GM19035 (cell line): ENCODE data around the gene EEA1.

Experiments
- ATAC-seq: cut with Tn5 transposase; IDR thresholded peaks from one replicate; pipeline ENCODE4 v1.9.1; 2021; ENCODE audit not compliant: unreplicated experiment

EEA1 gene

DNA sequence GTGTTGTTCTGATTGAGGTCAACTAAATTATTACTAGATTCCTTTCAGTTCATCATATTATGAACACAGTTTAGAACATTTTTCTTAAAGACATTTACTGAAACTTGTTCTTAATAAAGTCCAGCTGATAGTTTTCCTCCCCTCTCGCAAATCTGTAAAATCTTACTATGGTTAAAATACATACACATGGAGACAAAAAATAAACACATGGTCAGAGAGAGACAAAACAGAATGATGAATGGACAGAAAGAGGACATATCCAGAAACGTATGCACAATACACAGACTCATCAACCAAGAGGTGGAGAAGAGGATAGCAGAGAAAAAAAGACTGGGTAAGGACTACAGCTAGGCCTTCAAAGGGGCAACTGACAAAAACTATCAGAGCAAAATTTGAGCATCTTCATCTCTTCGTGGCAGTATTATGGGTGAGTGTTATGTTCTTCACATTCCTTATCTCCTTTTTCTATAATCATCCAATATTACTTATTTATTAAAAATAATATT is 38.4 kb downstream of the EEA1 start:
- ATAC-seq: no peak

DNA sequence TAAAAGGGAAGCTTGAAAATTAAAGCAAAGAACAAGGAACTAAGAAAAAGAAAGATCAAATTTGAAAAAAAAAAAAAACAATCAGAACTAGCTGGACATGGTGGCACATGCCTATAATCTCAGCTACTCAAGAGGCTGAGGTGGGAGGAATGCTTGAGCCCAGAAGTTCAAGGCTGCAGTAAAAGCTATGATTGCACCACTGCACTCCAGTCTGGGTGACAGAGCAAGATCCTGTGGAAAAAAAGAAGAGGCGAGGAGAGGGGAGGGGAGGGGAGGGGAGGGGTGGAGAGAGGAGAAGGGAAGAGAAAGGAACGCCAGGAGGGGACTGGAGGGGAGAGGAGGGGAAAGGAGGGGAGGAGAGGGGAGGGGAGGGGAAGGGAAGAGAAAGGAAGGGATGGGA is 43.0 kb downstream of the EEA1 start:
- no peak for ATAC-seq

DNA sequence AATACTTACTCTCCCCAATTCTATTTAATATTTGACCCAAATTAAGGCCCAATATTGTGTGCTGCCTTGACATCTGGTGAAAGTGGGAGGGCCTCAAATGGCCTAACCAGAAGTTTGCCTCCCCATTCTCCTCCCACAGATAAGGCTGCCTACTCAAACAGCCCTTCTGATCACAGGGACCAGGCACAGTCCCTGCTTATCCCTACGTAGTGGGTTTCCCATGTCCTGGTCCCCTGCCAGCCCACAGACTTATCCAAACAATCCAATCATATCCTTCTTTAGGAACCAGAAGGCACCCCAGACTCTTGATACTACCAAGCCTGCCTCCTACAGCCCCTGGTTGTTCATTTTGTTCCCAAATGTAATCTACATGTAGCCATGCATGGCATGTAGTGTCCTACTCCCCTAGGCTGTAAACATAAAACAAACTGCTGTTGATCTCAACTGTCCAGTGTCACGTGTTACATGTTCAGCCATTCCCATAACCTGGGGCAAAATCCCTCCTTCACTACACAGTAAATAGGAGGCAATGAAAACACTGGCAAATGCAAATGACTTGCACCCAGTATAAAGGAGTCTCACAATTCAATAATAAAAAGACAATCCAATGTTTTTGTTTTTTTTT is 49.3 kb downstream of the EEA1 start:
- ATAC-seq: no peak

DNA sequence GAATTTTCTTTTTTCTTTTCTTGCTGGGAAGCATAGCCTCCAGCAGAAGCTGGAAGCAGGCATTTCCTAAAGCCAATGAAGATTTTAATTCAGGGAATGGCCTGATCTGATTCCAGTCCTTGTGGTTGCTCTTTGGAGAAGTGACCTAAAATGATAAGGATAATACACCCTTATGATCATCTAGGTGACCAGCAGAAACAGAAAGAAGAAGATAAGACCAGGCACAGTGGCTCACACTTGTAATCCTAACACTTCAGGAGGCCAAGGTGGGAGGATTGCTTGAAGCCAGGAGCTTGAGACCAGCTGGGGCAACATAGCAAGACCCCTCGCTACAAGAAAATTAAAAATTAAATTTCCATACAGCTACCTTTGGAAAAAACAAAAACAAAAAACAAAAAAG is 51.2 kb downstream of the EEA1 start:
- no peak for ATAC-seq

DNA sequence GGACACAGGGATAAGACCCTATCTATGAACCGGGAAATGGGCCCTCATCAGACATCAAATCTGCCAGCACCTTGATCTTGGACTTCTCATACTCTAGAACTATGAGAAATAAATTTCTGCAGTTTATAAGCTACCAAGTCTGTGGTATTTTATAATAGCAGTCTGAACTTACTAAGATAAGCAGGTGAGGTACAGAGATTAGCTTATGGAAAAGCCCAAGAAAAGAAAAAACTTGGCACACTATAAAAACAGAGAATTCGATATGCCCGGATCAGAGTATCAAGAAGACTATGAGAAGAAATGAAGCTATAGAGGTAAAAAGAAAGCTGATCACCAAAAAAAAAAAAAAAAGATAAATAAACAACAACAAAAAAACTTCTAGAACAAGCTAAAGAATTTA is 52.6 kb downstream of the EEA1 start:
- ATAC-seq: no peak

DNA sequence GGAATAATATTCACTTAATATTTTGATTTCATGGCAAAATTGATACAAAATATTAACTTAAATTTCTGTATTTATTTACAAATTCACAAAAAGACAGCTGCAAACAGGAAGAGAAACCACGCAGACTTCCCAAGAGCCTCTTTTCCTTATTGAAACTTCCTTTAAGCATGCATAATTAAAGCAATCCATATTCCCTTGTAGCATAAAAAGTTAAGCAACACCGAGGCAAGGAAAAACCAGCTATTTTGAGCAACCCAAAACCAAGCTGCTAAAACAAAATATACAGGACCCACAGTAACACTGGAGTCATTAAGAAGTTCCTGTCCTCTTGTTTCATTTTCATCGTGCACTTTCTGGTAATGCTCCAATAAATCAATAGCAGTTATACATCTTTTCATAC is 58.0 kb downstream of the EEA1 start:
- ATAC-seq: no peak

DNA sequence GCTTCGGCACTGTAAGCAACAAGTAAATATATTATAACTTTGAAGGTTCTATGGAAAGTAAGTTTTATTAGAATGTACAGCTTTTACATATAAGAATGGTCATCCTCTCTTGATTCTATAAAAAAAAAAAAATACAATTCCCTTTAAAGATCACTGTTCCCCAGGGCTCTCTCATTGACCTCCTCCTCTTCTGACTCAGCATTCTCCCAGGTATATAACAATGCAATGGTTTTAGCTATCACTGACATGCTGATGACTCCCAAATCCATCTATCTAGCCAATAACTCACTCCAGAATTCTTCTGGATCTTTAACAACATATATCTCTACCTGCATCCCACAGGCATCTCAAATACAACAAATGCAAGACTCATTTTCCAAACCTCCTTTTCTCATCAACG is 62.7 kb downstream of the EEA1 start:
- no peak for ATAC-seq

DNA sequence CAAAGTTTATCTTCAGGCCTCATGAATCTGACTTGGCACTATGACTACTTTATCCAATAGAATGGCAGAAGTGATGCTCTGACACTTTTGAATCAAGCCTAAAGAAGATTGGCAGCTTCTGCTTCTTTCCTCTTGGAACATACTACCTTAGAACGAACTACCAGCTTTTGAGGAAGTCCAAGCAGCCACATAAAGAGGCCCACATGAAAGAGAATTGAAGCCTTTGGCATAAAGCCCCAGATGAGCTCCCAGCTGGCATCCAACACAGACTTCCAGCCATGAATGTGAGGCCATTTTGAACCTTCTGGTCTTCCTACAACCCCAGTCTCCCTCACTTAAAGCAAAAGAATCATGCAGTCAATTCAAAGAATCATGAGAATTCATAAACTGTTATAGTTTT is 65.8 kb downstream of the EEA1 start:
- no peak for ATAC-seq

DNA sequence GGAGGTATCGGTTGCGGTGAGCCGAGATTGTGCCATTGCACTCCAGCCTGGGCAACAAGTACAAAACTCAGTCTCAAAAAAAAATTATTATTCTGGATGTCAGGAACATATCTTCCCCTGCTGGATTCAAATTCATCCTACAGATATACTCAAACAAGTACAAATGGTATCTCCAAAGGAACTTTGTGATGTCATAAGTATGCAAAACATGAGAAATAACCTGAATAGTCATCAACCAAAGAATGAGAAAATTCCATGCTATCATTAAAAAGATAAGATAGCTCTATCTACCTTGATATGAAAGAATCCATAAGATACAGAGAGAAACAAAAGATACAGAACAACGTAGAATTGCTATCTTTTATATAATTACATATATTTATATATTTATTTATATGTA is 67.7 kb downstream of the EEA1 start:
- no peak for ATAC-seq

DNA sequence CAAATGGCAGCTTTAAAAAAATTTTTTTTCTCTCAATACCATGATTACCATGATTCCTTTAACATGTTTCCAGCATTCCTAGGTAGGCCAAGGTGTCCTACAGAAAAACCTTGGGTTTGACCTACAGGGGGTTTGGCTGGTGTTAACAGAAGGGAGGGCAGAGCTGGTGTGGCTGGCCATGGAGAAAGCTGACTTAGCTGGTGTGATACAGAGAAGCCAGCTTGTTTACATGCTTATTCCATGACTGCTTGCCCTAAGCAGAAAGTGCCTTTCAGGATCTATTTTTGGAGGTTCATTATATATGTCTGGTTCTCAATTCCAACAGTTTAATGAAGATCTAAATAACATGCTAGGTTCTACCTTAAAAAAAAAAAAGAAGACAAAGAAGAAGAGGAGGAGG is 68.6 kb downstream of the EEA1 start:
- no peak for ATAC-seq

DNA sequence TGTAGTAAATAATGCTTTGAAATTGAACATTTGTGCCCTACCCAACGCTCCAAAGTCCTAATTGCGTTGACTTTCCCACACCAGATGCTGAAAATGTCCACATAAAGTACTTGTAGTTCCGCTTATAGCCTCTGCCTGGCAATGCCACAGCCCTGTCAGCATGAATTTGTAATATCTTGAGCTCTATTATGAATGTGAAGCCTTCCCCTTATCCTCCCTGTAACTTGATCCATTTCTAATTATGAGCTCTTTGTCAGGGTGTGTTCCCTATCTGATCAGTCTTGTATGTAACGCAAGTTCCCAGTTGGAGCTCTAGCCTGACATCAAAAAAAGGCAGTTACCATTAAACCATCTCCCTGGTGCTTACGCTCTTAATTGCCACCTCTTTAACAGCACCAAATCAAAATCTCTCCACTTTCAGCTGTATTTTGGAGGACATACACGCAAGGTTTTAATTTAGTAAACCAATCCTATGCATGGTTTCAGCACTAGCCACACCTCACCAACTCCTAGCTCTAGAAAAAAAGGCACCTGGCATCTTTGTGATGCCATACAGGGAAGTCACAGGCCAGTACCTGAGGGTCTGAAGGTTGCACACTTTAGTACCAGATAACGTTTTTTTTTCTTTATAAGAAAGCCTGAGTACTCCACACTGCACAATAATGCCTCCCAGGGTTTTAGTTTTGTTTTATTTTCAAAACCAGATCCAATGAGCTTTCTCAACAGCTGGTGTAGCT is 69.3 kb downstream of the EEA1 start:
- ATAC-seq: no peak

DNA sequence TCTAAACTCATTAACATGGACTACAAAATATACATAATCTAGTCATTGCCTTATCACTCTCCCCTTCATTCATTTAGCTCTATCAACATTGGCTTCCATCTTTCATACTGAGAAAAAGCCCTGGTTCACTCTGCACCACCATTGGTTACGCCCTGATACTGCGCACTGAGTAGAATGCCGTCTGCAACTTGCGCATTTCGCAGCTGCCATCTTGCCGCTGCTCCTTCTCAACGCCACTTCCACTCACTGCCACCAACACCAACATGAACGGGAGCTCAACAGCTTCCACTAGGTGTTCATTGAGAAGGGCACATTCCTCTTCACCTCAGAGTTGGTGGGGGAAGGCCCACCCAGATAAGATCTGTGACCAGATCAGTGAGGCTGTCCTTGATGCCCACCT is 71.3 kb downstream of the EEA1 start:
- ATAC-seq: no peak

DNA sequence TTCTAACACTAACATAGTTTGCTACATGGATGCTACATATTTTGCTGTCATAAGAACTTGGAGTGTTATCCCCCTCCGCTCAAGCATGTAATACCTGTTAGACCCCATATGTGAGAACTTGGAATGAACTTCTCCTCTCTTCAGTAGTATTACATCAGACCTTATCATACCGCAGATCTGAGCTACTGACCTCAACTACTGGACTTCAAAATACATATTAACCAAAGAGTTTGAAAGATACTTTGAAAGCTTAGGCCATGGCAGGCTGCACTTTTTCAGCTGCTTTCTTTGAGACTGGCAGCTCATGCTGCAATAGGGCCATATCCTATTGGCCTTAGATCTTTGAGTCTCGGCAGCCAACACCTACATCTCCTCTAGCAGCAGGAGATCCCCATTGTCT is 74.8 kb downstream of the EEA1 start:
- ATAC-seq: no peak

DNA sequence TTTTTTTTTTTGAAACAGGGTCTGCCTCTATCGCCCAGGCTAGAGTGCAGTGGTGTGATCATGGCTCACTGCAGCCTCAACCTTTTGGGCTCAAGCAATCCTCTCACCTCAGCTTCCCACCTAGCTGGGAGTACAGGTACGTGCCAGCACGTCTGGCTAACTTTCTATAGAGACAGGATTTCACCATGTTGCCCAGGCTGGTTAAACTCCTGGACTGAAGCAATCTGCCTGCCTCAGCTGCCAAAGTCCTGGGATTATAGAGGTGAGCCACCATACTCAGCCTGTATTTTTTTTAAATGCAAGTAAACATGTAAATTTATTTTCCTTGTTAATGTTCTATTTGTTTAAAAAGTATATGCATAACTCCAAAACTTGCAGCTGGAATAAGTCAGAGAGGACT is 80.4 kb downstream of the EEA1 start:
- ATAC-seq: no peak

DNA sequence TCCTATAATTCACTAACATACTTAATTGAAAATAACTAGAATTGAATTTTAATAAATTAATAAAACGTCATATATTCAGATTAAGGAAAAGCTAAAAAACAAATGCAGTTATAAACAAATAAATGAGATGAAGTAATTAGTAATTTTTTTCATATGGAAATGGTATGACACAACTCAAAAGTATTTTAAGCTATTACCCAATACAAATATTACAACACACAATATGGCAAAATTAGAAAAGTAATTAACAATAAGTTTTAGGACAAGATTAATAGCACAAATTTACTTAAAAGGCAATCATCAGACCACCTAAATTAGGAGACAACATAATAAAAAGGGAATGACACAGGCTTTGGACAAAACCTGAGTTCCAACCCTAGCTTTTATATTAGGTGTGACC is 81.7 kb downstream of the EEA1 start:
- no peak for ATAC-seq

DNA sequence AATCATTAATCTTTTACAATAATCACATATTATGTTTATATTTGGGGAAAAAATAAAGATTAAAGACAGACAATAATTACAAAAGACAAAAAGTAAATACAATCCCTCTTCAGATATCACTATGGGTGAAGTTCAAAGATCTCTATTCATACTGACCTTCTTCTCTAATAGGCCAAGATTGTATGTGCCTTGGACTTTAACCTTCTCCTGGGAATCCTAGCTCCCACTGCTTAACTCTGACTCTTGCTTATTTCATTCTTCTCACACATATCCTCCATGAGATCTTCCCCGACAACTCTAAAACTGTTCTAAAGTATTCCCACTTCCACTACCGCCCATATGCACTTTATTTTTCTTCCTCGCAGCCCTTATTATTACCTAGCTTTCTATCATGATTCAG is 83.8 kb downstream of the EEA1 start:
- ATAC-seq: no peak

DNA sequence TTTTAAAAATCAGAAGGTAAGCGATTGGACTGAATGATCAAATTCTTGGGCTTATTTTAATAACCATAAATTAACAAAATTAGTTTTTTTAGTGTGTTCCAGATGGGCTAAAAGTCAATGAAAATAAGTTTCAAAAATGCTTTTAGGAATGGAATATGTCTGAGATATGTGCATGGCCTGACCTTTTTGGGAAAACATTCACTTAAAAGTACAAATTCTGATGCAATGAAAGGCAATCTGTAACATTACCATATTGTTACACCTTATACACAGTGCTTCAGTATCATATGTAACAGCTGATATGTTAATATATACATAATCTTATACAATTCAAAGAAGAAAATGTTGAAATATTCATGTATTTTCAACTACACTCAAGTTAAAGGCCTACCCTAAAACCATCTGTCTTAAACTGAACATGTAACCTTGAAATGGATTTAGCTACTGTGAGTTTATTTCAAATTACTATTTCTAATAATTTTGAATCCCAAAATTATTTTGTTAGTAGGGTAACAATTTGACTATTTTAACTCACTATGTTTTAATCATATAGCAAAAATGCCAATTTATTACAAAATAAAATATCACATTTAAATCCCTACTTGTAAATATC is 84.8 kb downstream of the EEA1 start:
- no peak for ATAC-seq

DNA sequence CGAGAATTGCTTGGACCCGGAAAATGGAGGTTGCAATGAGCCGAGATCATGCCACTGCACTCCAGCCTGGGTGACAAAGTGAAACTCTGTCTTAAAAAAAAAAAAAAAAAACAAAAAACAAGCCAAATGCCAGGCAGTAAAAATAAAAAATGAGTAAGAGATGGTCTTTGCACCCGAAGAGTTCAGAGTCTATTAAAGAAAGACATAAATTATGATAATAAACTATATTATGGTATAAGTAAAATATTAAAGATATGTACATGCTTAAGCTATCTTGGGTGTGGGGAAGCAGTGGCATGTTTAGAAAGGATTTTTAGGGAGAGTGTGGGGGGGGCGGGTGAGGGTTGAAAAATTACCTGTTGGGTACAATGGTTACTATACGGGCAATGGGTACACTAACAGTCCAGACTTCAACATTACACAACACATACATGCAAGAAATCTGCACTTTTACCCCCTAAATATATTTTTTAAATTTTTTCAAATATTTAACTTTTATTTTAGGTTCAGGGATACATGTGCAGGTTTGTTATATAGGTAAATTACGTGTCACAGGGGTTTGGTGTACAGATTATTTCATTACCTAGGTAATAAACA is 99.3 kb downstream of the EEA1 start:
- ATAC-seq: no peak

DNA sequence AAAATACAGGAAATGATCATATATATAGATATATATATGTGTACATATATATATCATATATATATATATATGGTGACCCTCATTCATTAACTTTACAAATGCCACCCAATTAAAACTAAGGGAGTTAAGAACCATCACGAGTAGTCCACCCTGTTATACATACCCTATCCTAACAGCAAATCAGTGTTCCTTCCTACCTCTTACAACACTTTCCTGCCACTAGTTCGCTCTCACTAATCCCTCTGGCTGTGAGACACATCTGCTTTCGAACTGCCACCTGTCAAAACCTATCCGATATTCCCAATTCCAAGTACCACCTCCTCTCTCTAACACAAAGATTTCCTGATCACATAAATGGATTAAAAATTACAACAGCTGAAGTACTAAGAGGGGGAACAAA is 100.5 kb downstream of the EEA1 start:
- no peak for ATAC-seq

DNA sequence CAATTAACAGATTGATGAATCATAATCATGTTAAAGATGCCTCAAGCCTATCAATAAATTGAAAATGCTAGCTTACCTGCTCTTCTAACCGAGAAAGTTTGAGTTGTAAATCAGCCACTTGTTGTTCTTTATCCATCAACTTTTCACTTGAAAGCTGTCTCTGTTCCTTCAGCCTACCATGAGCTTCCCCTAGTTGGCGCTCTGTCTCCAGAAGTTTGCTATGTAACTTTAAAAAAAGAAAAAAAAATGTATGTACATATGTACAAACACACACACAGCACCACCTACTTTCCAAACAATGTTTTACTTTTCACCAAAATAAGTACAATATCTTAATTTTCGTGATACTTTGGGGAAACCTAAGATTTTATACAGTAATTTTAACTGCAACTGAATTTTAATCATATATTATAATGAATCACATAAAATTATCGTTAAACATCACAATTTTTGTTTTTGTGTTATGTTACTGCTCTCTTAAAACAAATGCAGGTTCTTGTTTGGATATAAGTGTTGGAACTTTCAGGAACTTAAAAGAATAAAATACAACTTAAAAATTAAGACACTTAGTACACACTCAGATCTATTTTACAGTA is 101.2 kb downstream of the EEA1 start:
- peak; percentile 53 for ATAC-seq

DNA sequence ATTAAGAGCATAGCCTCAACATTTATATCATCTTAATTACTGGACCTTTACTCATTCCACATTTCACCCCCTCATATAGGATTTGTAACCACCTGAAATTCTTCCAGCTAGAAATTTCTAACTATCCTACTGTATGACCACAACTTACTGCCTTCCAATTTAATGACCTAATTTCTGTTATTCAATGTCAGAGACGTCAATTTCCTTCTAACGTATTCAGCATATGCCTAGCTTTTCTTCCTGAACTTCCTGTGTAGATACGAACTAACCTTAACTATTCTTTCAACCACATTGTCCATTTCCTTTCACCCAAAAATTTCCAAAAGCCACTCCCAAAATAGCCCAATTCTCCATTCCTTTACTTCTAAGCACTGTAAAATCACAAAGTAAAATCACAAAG is 108.0 kb downstream of the EEA1 start:
- no peak for ATAC-seq

DNA sequence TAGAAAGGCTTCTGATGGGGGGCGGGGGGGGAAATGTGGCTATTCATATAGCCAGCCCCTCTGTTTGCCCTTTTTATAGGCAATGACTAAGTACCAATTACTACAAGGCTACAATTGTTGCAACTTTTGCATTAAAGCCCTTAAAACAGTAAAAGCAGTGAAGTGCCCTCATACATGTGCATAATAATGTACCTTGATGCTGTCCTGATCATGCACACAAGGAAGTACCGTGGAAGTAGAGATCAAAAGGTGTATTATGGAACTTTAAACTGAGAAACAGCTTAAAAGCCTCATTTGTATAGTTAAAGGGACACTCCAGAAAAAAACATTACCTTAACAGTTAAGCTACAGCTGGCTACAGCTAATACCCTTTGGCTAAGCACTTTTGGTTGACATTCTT is 114.5 kb downstream of the EEA1 start:
- no peak for ATAC-seq
